Measurements from ENCODE around the gene SAV1.

SAV1 gene

DNA sequence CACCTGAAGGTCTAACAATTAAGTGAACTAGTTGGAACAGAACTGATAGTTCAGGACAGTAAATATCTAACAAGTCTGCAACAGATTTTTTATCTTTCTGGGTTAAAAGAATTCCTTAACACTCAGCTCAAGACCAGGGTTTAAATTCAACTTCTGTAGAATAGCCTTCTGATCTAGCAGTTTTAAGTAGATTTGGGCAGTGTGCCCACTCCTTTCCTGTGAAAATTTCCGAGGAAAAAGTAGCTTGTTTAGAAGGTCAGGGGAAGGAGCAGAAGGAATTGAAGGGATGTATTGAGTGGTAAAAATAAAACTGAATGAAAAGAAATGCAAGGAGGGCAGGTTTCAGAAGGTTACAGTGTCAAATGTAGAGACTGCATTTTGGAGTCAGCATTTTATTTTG lies 62.3 kb downstream of the SAV1 start:
- no peak for FAIRE-seq

DNA sequence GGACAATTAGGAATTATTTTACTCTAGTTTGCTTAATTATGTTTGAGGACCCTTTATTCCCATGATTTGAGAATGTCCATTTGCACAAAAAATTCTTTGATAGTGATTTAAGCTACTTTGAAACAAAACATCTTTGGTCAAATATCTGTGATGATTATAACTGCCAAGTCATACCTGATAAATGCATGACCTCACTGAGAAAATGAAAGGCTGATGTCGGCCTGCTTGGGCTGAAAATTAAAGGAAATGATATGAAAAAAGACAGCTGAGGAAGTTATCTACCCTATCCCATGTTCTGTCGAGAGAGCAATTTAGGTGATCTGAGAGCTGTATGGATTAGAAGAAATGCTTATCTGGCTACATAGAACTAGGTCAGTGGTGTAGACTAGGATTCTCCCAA lies 64.5 kb downstream of the SAV1 start:
- no peak for FAIRE-seq

GRCh38 chr14:50602035-50602434 lies 66.1 kb downstream of the SAV1 start:
- FAIRE-seq: no peak

GRCh38 chr14:50601394-50601793 lies 66.7 kb downstream of the SAV1 start:
- no peak for FAIRE-seq

GRCh38 chr14:50600849-50601248 lies 67.3 kb downstream of the SAV1 start:
- peak; percentile 74 for FAIRE-seq

DNA sequence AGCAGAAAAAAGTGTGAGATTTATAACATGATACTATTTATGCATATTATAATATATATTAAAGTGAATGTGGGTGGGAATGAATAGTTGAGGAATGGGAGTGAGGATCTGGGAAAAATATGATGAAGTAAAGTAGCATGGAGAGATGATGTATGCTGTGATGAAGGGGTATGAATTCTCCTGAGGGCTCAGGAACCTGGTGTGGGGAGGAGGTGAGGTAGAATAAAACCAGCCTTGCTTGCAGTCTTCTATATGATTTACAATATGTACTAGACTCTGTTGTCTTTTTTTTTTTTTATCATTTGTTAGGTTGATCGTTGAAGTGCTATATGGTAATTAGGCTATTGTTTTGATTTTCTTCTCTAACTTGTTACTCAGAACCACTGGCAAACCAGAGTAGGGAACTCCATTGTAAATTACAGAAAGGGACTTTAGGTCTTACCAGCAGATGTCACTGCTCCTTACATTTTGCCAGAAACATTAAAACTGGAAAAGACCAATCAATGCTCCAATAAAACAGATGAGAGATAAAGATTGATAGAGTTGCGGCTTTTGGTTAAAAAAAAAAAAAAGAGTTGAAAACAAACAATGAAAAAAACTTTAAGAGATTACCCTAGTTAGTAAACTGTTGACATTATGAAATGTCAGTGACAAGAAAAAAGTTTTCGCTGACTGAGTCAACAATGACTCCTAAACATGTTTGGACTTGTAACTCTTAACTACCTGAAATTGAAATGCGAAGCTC lies 68.2 kb downstream of the SAV1 start:
- FAIRE-seq: peak; percentile 95

GRCh38 chr14:50598765-50599164 lies 69.3 kb downstream of the SAV1 start:
- no peak for FAIRE-seq

- no peak for FAIRE-seq
Observed at GRCh38 chr14:50594577-50595316, 73.4 kb downstream of the SAV1 start.

GRCh38 chr14:50590464-50590863 lies 77.6 kb downstream of the SAV1 start:
- FAIRE-seq: no peak

All from endometrium (tissue), 2 donors.